GM12873 (cell line): ENCODE data around the gene ANO6.

ENCODE experiments used
- CTCF ChIP-seq: IDR thresholded peaks from 2 replicates; pipeline ENCODE4 v1.5.1; 2012; ENCODE audit warnings: low read depth, mild to moderate bottlenecking, moderate library complexity, low read length, control low read depth; ENCODE audit not compliant: insufficient read depth; ENCODE audit errors: missing control alignments

The ANO6 gene

GRCh38 chr12:45298047-45298446, 82.2 kb downstream of the ANO6 start:
- TF ChIP-seq CTCF, result no peak

GRCh38 chr12:45298721-45299692, 83.1 kb downstream of the ANO6 start:
- no peak for TF ChIP-seq CTCF

DNA sequence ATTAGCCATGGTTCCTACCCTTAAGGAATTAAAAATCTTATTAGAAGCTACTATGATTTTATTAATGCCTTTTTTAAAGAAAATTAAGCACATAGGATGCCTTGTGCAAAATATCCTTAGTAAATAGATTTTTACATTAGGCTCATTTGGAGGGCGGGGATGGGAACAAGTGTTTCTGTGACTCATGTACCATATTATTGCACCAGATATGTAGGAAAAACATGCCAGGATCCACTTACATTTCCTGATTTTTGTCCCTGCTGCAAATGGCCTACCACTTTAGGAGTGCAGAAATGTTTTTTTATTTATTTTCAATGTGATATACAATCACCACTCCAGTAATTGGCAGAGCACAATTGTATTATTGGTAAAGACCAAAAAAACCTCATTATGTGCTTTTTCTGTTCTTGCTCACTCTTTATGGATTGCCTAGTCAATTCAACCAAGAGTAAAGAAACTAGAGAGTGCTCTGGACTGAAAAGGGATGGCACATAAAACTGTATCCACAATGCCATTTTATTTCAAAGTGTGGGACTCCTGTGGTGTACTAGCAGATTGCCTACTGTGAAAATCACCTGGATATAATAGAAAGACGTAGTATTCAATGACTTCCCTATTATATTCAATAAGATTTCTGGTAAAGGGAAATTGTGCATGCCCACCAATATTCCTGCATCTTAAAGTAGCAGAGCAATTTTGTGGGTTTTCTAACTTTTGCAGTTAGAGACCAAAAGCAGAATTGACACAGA, 86.9 kb downstream of the ANO6 start:
- no peak for TF ChIP-seq CTCF

DNA sequence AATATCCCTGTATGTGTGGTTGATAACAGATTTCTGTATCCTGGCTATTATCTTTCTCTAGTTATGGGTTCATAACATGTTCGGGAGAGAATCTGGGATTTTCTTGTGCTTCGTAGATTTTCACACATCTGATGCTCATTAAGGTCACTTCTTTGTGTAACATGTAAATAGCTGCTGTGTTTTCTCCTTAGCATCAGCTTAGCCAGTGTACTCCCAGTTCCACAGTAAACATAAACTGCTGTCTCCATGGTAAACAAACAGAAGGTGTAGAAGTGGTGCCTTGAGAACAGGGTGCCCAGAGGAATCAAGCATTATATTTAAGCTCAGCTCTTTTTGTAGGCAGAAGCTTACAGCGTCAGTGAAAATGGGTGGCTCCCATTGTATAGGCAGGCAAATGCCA, 88.0 kb downstream of the ANO6 start:
- no peak for TF ChIP-seq CTCF

GRCh38 chr12:45304514-45305178, 88.8 kb downstream of the ANO6 start:
- TF ChIP-seq CTCF, result no peak

DNA sequence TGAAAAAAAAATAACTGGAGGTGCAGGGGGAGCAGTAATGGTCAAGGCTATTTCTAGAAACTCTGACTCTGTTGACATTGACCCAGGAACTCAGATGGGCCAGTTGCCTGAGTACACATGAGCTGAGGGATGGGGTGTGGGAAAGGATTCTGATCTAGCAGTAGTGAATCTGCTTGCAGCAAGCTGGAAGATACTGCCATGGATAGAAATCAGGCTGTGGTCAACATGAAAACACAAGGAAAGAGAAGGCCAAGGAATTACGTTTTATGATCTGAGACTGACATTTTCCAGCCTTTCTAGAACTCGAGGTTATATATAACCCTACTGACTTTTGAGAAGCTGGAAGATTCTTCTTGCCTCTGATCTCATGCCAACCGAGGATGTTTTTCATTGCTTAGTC, 90.0 kb downstream of the ANO6 start:
- TF ChIP-seq CTCF, result no peak
